ENCODE data around the gene ADCY2.

DNA sequence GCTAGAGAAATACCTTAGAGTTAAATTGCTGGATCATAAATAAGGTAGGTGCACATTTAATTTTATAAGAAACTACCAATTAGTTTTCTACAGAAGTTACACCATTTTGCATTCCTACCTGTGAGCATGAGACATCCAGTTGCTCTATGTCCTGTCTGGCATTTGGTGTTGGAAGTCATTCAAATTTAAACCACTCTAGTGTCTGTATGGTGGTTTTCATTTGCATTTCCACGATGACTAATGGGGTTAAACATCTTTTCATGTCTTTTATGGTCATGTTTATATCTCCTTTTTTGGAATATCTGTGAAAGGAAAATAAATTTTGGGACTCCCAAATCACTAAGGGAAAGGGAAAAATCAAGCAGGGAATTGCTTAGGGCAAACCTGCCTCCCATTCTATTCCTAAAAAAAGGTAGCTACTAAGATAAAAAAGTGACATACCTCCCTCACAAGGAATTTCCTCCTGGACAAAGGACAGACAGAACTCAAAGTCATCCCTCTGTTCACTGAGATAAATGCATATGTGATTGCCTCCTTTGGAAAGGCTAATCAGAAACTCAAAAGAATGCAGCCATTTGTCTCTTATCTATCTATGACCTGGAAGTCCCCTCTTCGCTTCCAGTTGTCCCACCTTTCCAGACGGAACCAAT, 31.6 kb upstream of the ADCY2 start:
- no peak for TF ChIP-seq CTCF (IDR thresholded peaks at IDR 0.05)
- no peak for TF ChIP-seq POLR2A (IDR thresholded peaks at IDR 0.05)
